Measurements from ENCODE around the gene SYCE1. TPM values are rescaled to one million over a fixed set of nuclear protein-coding genes. Genes with fewer than 3 reads are reported as not detected.

The SYCE1 gene
- total and polyA plus RNA-seq, 2 of the 8 experiments (the other 6 are each of a cell fraction or from before 2014, with no cell fraction given): not detected

DNA sequence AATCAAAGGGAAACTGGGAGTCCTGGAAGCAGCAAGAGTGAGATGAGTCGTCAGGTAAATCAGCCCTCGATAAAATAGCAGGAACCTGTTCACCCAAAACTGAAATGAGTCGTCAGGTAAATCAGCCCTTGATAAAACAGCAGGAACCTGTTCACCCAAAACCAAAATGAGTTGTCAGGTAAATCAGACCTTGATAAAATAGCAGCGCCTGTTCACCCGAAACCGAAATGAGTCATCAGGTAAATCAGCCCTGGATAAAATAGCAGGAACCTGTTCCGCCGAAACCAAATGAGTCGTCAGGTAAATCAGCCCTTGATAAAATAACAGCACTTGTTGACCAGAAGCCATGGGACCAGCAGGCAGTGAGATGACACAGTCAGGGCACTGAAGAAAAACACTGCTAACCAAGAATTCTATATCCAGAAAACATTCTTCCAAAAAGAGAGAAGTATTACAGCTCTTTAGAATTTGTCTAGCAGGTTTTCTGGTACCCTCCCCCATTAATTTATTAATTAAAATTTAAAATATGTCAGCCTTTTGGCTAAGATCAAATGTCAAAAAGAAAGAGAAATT, 41.7 kb downstream of the SYCE1 start:
- Histone ChIP-seq H2AFZ (ENCODE audit: low read length) (no peak overlapping the region), H3K79me1 (ENCODE audit: low read depth, low read length) (no peaks in the 10 kb centered on the region), H3K56ac (replicated peaks; ENCODE audit: insufficient read length, low read depth, low read length) (no peak overlapping the region), H2BK5ac (ENCODE audit: low read depth, low read length) (no peak overlapping the region), H2BK120ac (replicated peaks; ENCODE audit: low read depth, low read length) (no peak overlapping the region), H4K20me1 (replicated peaks in 1 of 2; ENCODE audit: control insufficient read depth in 1 of 2, insufficient read depth in 2 of 2, low read length in 2 of 2) (no peaks in the 10 kb centered on the region), H3K27me3 (replicated peaks in 1 of 4; ENCODE audit: control insufficient read depth in 3 of 4, extremely low read depth in 1 of 4, insufficient read depth in 3 of 4, low read length in 3 of 4) (no peaks in the 10 kb centered on the region), H3K27ac (ENCODE audit: low read depth, low read length) (no peak overlapping the region), H2BK12ac (ENCODE audit: low read depth, low read length) (no peak overlapping the region), H4K5ac (ENCODE audit: insufficient read length, low read depth, low read length) (no peak overlapping the region), H2AK5ac (ENCODE audit: low read depth, low read length) (no peak overlapping the region), H3K36me3 (ENCODE audit: control insufficient read depth in 2 of 4, insufficient read depth in 4 of 4, low read length in 3 of 4) (peaks cover 0 to 3% (median 0%) of the 10 kb centered on the region in 4 experiments; a peak in 1 of 8 replicates), H3K9ac (replicated peaks in 1 of 4; ENCODE audit: extremely low read depth in 1 of 4, low read depth in 3 of 4, low read length in 3 of 4) (no peak overlapping the region), H2BK20ac (ENCODE audit: low read length) (no peak overlapping the region), H3K4me3 (ENCODE audit: extremely low read depth in 1 of 4, insufficient read depth in 2 of 4, low read depth in 3 of 4, low read length in 4 of 4) (no peak overlapping the region), H3K4ac (replicated peaks; ENCODE audit: insufficient read length, low read depth, low read length) (no peak overlapping the region), H3K23me2 (ENCODE audit: low read depth, low read length) (peaks cover 2% of the 10 kb centered on the region; the same call in 1 of the 2 replicates), H3K79me2 (ENCODE audit: control insufficient read depth in 1 of 2, insufficient read depth in 2 of 2, low read length in 2 of 2) (no peaks in the 10 kb centered on the region), H3K4me1 (replicated peaks in 1 of 4; ENCODE audit: control insufficient read depth in 3 of 4, insufficient read depth in 4 of 4, low read length in 3 of 4) (no peaks in the 10 kb centered on the region), H2BK15ac (ENCODE audit: low read length) (no peak overlapping the region), H4K8ac (ENCODE audit: extremely low read depth, insufficient read depth, low read length) (no peak overlapping the region), H3K23ac (ENCODE audit: insufficient read length) (no peak overlapping the region), H3K9me3 (ENCODE audit: insufficient read depth in 2 of 2, low read depth in 1 of 2, low read length in 1 of 2) (peaks cover 40 to 65% of the 10 kb centered on the region in 2 experiments), H3K14ac (ENCODE audit: insufficient read length) (no peak overlapping the region), H3K18ac (ENCODE audit: extremely low read depth, low read length) (no peak overlapping the region), H4K91ac (replicated peaks; ENCODE audit: insufficient read length, low read length) (no peak overlapping the region), H3K4me2 (ENCODE audit: insufficient read depth in 1 of 2, low read depth in 2 of 2, low read length in 2 of 2) (no peak overlapping the region)
- FAIRE-seq: no peak
- ChIA-PET POLR2A (ENCODE audit: partially characterized antibody) (no interaction called here), CTCF (ENCODE audit: partially characterized antibody) (no interaction called here)
- WGBS, 2 experiments (ENCODE audit: extremely low coverage in 1 of 2, insufficient coverage in 1 of 2, insufficient read length in 1 of 2, insufficient replicate concordance in 2 of 2, low coverage in 1 of 2, low lambda C conversion rate in 2 of 2, missing lambda C conversion rate in 1 of 2): 78% methylated on average over 9 of the region's 9 CpGs; no CpG with 5 or more reads in 1 of the 2 experiments
- TF ChIP-seq USF2 (IDR thresholded peaks at IDR 0.05; ENCODE audit: low read length): no peak
- no peak for TF ChIP-seq KDM4A (IDR thresholded peaks at IDR 0.05; ENCODE audit: low read depth, low read length, severe bottlenecking)
- no peak for TF ChIP-seq SIRT6 (IDR thresholded peaks at IDR 0.05; ENCODE audit: low read length)
- TF ChIP-seq YY1 (IDR thresholded peaks at IDR 0.05; ENCODE audit: low read depth, low read length): no peak
- TF ChIP-seq MAFK (IDR thresholded peaks at IDR 0.05; ENCODE audit: low read depth, low read length): no peak
- DNase-seq (ENCODE audit: low read depth in 1 of 2, low spot score in 2 of 2): no peak

Data from H1 (cell line).